HEK293 (cell line): ENCODE measurements around the gene UNK.

Experiments used
- CTCF ChIA-PET: fragments of 350-600 bp; formaldehyde crosslinking; extraction: SDS; loops from one replicate; lab custom pipeline; 2021; ENCODE audit warnings: antibody characterized with exemption; lab: Yijun Ruan, JAX
- POLR2A ChIA-PET: fragments of 300-600 bp; formaldehyde crosslinking; extraction: SDS; loops from one replicate; lab custom pipeline; 2020; ENCODE audit warnings: antibody characterized with exemption, inconsistent platforms; lab: Yijun Ruan, JAX
- H3K27ac ChIP-seq: fragments of 200-500 bp; sonication (Bioruptor generic); 2 replicates; pipeline ENCODE4 v1.5.1; 2014; ENCODE audit warnings: low read depth, low read length, control low read depth, inconsistent platforms; ENCODE audit errors: extremely low read depth
- H3K36me3 ChIP-seq, 2 experiments: fragments of 200-500 bp in 1 of 2; sonication (Bioruptor generic) in 1 of 2; 1 replicate in 1 of 2; 2 replicates in 1 of 2; pipeline ENCODE4 v1.5.1; 2014 to 2017; ENCODE audit warnings: inconsistent platforms in 2 of 2, low read length in 2 of 2; ENCODE audit not compliant: control insufficient read depth in 2 of 2, insufficient read depth in 1 of 2
- H3K4me1 ChIP-seq: fragments of 200-500 bp; sonication (Bioruptor generic); 2 replicates; pipeline ENCODE4 v1.5.1; 2014; ENCODE audit warnings: mild to moderate bottlenecking, low read length, inconsistent platforms; ENCODE audit not compliant: control insufficient read depth, insufficient read depth
- H3K4me3 ChIP-seq: 2 replicates; pipeline ENCODE4 v1.5.1; 2011; ENCODE audit warnings: low read depth, mild to moderate bottlenecking, control low read depth, low read length, moderate library complexity
- H3K9me3 ChIP-seq: fragments of 200-500 bp; sonication (Bioruptor generic); 2 replicates; pipeline ENCODE4 v1.5.1; 2014; ENCODE audit warnings: low read depth, low read length, inconsistent platforms; ENCODE audit not compliant: control insufficient read depth, insufficient read depth
- GLIS2 ChIP-seq: fragments of 450-650 bp; formaldehyde crosslinking; IDR thresholded peaks from 2 replicates; pipeline ENCODE4 v1.5.1; 2016; ENCODE audit warnings: missing biosample characterization, missing genetic modification characterization
- IKZF3 ChIP-seq: fragments of 450-650 bp; IDR thresholded peaks from 2 replicates; pipeline ENCODE4 v1.5.0; 2018; ENCODE audit warnings: missing biosample characterization, mild to moderate bottlenecking, missing genetic modification characterization, moderate library complexity
- KLF10 ChIP-seq: fragments of 450-650 bp; IDR thresholded peaks from 2 replicates; pipeline ENCODE4 v1.5.1; 2018; ENCODE audit warnings: missing biosample characterization, mild to moderate bottlenecking, missing genetic modification characterization
- OSR2 ChIP-seq: fragments of 450-650 bp; formaldehyde crosslinking; IDR thresholded peaks from 2 replicates; pipeline ENCODE4 v1.5.1; 2016; ENCODE audit warnings: missing biosample characterization, missing genetic modification characterization
- SP2 ChIP-seq: fragments of 450-650 bp; formaldehyde crosslinking; IDR thresholded peaks from 2 replicates; pipeline ENCODE4 v1.5.1; 2016; ENCODE audit warnings: missing biosample characterization, missing genetic modification characterization
- SP3 ChIP-seq: fragments of 450-650 bp; formaldehyde crosslinking; IDR thresholded peaks from 2 replicates; pipeline ENCODE4 v1.5.1; 2016; ENCODE audit warnings: missing biosample characterization, missing genetic modification characterization
- YY2 ChIP-seq: fragments of 450-650 bp; formaldehyde crosslinking; IDR thresholded peaks from 2 replicates; pipeline ENCODE4 v1.5.1; 2016; ENCODE audit warnings: missing biosample characterization, missing genetic modification characterization
- ZBTB20 ChIP-seq: fragments of 450-650 bp; formaldehyde crosslinking; IDR thresholded peaks from 2 replicates; pipeline ENCODE4 v1.5.1; 2016; ENCODE audit warnings: missing biosample characterization, missing genetic modification characterization
- ZNF112 ChIP-seq: fragments of 450-650 bp; formaldehyde crosslinking; IDR thresholded peaks from 2 replicates; pipeline ENCODE4 v1.5.0; 2017; ENCODE audit warnings: missing biosample characterization, missing genetic modification characterization
- ZNF221 ChIP-seq: fragments of 450-650 bp; formaldehyde crosslinking; IDR thresholded peaks from 2 replicates; pipeline ENCODE4 v1.5.1; 2017; ENCODE audit warnings: missing biosample characterization, missing genetic modification characterization, borderline replicate concordance
- ZNF24 ChIP-seq: fragments of 450-650 bp; formaldehyde crosslinking; IDR thresholded peaks from 2 replicates; pipeline ENCODE4 v1.5.1; 2016; ENCODE audit warnings: missing biosample characterization, missing genetic modification characterization
- ZNF335 ChIP-seq: fragments of 450-650 bp; formaldehyde crosslinking; conservative IDR thresholded peaks from 2 replicates; pipeline ENCODE4 v1.5.1; 2016; ENCODE audit warnings: missing biosample characterization, missing genetic modification characterization
- ZNF341 ChIP-seq: fragments of 450-650 bp; formaldehyde crosslinking; IDR thresholded peaks from 2 replicates; pipeline ENCODE4; 2016; ENCODE audit warnings: low read depth, missing biosample characterization, missing genetic modification characterization
- ZNF366 ChIP-seq: fragments of 450-650 bp; formaldehyde crosslinking; conservative IDR thresholded peaks from 2 replicates; pipeline ENCODE4 v1.5.1; 2016; ENCODE audit warnings: missing biosample characterization, missing genetic modification characterization
- ZNF416 ChIP-seq: fragments of 450-650 bp; formaldehyde crosslinking; IDR thresholded peaks from 2 replicates; pipeline ENCODE4 v1.5.1; 2016; ENCODE audit warnings: missing biosample characterization, missing genetic modification characterization
- ZNF423 ChIP-seq: fragments of 450-650 bp; formaldehyde crosslinking; IDR thresholded peaks from 2 replicates; pipeline ENCODE4 v1.5.1; 2016; ENCODE audit warnings: missing biosample characterization, missing genetic modification characterization
- ZNF561 ChIP-seq: fragments of 450-650 bp; IDR thresholded peaks from 2 replicates; pipeline ENCODE4 v1.5.1; 2018; ENCODE audit warnings: missing biosample characterization, missing genetic modification characterization, borderline replicate concordance
- ZNF610 ChIP-seq: fragments of 450-650 bp; formaldehyde crosslinking; IDR thresholded peaks from 2 replicates; pipeline ENCODE4 v1.5.1; 2016; ENCODE audit warnings: missing biosample characterization, missing genetic modification characterization, borderline replicate concordance
- ZNF830 ChIP-seq: fragments of 450-650 bp; IDR thresholded peaks from 2 replicates; pipeline ENCODE4 v1.5.0; 2018; ENCODE audit warnings: missing biosample characterization, missing genetic modification characterization, low read depth, mild to moderate bottlenecking, moderate library complexity
- TF ChIP-seq, protein P1 (sequence below): fragments of 450-650 bp; formaldehyde crosslinking; IDR thresholded peaks from 2 replicates; pipeline ENCODE4 v1.5.1; 2016; ENCODE audit warnings: missing biosample characterization, missing genetic modification characterization
- TF ChIP-seq, protein P2 (sequence below): fragments of 450-650 bp; formaldehyde crosslinking; IDR thresholded peaks from 2 replicates; pipeline ENCODE4 v1.5.1; 2016; ENCODE audit warnings: missing biosample characterization, missing genetic modification characterization
- TF ChIP-seq, protein P3 (sequence below): IDR thresholded peaks from 2 replicates; pipeline ENCODE4 v1.6.1; 2011; ENCODE audit warnings: mild to moderate bottlenecking, low read depth, low read length, borderline replicate concordance
- TF ChIP-seq, protein P4 (sequence below): fragments of 450-650 bp; formaldehyde crosslinking; IDR thresholded peaks from 2 replicates; pipeline ENCODE4 v1.5.1; 2016; ENCODE audit warnings: missing biosample characterization, missing genetic modification characterization
- TF ChIP-seq, protein P5 (sequence below): fragments of 450-650 bp; formaldehyde crosslinking; IDR thresholded peaks from 2 replicates; pipeline ENCODE4 v1.5.1; 2016; ENCODE audit warnings: missing biosample characterization, missing genetic modification characterization

The UNK gene, protein sequence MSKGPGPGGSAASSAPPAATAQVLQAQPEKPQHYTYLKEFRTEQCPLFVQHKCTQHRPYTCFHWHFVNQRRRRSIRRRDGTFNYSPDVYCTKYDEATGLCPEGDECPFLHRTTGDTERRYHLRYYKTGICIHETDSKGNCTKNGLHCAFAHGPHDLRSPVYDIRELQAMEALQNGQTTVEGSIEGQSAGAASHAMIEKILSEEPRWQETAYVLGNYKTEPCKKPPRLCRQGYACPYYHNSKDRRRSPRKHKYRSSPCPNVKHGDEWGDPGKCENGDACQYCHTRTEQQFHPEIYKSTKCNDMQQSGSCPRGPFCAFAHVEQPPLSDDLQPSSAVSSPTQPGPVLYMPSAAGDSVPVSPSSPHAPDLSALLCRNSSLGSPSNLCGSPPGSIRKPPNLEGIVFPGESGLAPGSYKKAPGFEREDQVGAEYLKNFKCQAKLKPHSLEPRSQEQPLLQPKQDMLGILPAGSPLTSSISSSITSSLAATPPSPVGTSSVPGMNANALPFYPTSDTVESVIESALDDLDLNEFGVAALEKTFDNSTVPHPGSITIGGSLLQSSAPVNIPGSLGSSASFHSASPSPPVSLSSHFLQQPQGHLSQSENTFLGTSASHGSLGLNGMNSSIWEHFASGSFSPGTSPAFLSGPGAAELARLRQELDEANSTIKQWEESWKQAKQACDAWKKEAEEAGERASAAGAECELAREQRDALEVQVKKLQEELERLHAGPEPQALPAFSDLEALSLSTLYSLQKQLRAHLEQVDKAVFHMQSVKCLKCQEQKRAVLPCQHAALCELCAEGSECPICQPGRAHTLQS

DNA sequence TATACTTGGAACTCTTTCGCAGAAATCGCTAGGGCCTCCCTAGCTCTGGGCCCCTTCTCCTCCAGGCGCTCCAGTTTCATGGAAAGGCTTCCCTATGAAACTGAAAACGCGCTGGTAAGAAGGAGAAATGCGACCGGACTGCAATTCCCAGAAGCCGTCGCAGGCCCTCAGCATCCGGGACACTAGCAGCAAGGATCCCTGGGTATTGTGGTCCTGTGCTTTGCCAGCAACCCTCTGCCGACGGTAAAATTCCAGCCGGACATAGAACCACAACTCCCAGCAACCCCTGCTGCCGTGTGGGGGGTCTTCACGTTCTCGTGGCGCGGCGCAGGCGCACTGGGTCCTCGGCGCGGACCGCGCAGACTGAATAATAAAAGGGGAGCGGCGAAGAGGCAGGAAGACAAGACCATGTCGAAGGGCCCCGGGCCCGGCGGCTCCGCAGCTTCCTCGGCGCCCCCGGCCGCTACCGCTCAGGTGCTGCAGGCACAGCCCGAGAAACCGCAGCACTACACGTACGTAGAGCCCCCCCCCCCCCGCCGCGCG, at the start of gene UNK:
TSS of gene UNK (plus strand) at position 334 of the 543 bp plus-strand sequence. CDS start at position 409, 75 bp downstream.
- Histone ChIP-seq H3K9me3 (no peaks in the 10 kb centered on the region), H3K4me3 (peak within 1 kb of the TSS; percentile 79), H3K4me1 (peaks cover 12% of the 10 kb centered on the region; the same call in 1 of the 2 replicates), H3K27ac (peak within 1 kb of the TSS; percentile 98), H3K36me3 (peaks cover 0 to 5% of the 10 kb centered on the region in 2 experiments; a peak in 2 of 3 replicates)
- ChIA-PET POLR2A (interaction anchor here (0.5 to 4.5 kb wide), 16 partner anchors 9 to 576 kb away, joined by 3 to 38 read pairs (median 5); partner anchors contain the start of genes GALK1 and WBP2), CTCF (interaction anchor here (0.5 to 2.5 kb wide), 10 partner anchors 9 to 431 kb away, joined by 3 to 14 read pairs (median 4); partner anchors contain the start of gene WBP2)
- TF ChIP-seq ZNF561 (no peak), ZNF341 (peak; percentile 67), GLIS2 (peak; percentile 97), ZNF24 (tag by site-specific recombination) (peak; percentile 16; the same call in 1 of the 2 replicates), ZNF423 (tag by site-specific recombination) (no peak), KLF10 (tag by site-specific recombination) (no peak), ZNF830 (tag by site-specific recombination) (no peak), ZNF366 (tag by site-specific recombination) (peak; percentile 64; the same call in 1 of the 2 replicates), ZBTB20 (tag by site-specific recombination) (peak; percentile 74; the same call in 1 of the 2 replicates), SP2 (tag by site-specific recombination) (no peak), ZNF221 (tag by site-specific recombination) (no peak), IKZF3 (tag by site-specific recombination) (peak; percentile 95), ZNF416 (tag by site-specific recombination) (no peak), ZNF335 (tag by site-specific recombination) (peak; percentile 97), SP3 (tag by site-specific recombination) (peak; percentile 89), ZNF610 (tag by site-specific recombination) (peak; percentile 71; the same call in 1 of the 2 replicates), ZNF112 (tag by site-specific recombination) (no peak), OSR2 (tag by site-specific recombination) (peak; percentile 45; the same call in 1 of the 2 replicates), YY2 (tag by site-specific recombination) (peak; percentile 63)
- TF ChIP-seq, protein P1, sequence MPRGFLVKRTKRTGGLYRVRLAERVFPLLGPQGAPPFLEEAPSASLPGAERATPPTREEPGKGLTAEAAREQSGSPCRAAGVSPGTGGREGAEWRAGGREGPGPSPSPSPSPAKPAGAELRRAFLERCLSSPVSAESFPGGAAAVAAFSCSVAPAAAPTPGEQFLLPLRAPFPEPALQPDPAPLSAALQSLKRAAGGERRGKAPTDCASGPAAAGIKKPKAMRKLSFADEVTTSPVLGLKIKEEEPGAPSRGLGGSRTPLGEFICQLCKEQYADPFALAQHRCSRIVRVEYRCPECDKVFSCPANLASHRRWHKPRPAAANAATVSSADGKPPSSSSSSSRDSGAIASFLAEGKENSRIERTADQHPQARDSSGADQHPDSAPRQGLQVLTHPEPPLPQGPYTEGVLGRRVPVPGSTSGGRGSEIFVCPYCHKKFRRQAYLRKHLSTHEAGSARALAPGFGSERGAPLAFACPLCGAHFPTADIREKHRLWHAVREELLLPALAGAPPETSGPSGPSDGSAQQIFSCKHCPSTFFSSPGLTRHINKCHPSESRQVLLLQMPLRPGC (tag by site-specific recombination), result 0 out of 2 replicates have a peak, but pooled peaks have one; percentile 0
- TF ChIP-seq, protein P2, sequence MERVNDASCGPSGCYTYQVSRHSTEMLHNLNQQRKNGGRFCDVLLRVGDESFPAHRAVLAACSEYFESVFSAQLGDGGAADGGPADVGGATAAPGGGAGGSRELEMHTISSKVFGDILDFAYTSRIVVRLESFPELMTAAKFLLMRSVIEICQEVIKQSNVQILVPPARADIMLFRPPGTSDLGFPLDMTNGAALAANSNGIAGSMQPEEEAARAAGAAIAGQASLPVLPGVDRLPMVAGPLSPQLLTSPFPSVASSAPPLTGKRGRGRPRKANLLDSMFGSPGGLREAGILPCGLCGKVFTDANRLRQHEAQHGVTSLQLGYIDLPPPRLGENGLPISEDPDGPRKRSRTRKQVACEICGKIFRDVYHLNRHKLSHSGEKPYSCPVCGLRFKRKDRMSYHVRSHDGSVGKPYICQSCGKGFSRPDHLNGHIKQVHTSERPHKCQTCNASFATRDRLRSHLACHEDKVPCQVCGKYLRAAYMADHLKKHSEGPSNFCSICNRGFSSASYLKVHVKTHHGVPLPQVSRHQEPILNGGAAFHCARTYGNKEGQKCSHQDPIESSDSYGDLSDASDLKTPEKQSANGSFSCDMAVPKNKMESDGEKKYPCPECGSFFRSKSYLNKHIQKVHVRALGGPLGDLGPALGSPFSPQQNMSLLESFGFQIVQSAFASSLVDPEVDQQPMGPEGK, result no peak
- TF ChIP-seq, protein P3, sequence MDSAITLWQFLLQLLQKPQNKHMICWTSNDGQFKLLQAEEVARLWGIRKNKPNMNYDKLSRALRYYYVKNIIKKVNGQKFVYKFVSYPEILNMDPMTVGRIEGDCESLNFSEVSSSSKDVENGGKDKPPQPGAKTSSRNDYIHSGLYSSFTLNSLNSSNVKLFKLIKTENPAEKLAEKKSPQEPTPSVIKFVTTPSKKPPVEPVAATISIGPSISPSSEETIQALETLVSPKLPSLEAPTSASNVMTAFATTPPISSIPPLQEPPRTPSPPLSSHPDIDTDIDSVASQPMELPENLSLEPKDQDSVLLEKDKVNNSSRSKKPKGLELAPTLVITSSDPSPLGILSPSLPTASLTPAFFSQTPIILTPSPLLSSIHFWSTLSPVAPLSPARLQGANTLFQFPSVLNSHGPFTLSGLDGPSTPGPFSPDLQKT, result no peak
- TF ChIP-seq, protein P4, sequence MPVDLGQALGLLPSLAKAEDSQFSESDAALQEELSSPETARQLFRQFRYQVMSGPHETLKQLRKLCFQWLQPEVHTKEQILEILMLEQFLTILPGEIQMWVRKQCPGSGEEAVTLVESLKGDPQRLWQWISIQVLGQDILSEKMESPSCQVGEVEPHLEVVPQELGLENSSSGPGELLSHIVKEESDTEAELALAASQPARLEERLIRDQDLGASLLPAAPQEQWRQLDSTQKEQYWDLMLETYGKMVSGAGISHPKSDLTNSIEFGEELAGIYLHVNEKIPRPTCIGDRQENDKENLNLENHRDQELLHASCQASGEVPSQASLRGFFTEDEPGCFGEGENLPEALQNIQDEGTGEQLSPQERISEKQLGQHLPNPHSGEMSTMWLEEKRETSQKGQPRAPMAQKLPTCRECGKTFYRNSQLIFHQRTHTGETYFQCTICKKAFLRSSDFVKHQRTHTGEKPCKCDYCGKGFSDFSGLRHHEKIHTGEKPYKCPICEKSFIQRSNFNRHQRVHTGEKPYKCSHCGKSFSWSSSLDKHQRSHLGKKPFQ (tag by site-specific recombination), result 0 out of 2 replicates have a peak, but pooled peaks have one; percentile 42
- TF ChIP-seq, protein P5, sequence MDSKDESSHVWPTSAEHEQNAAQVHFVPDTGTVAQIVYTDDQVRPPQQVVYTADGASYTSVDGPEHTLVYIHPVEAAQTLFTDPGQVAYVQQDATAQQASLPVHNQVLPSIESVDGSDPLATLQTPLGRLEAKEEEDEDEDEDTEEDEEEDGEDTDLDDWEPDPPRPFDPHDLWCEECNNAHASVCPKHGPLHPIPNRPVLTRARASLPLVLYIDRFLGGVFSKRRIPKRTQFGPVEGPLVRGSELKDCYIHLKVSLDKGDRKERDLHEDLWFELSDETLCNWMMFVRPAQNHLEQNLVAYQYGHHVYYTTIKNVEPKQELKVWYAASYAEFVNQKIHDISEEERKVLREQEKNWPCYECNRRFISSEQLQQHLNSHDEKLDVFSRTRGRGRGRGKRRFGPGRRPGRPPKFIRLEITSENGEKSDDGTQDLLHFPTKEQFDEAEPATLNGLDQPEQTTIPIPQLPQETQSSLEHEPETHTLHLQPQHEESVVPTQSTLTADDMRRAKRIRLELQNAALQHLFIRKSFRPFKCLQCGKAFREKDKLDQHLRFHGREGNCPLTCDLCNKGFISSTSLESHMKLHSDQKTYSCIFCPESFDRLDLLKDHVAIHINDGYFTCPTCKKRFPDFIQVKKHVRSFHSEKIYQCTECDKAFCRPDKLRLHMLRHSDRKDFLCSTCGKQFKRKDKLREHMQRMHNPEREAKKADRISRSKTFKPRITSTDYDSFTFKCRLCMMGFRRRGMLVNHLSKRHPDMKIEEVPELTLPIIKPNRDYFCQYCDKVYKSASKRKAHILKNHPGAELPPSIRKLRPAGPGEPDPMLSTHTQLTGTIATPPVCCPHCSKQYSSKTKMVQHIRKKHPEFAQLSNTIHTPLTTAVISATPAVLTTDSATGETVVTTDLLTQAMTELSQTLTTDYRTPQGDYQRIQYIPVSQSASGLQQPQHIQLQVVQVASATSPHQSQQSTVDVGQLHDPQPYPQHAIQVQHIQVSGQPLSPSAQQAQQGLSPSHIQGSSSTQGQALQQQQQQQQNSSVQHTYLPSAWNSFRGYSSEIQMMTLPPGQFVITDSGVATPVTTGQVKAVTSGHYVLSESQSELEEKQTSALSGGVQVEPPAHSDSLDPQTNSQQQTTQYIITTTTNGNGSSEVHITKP (tag by site-specific recombination), result peak; percentile 84
